NCI-H748 (cell line): ENCODE results near the gene MSH3.
A peak's percentile ranks its signal among the peaks of the same experiment; 100 is the strongest.
"Not testable (repeated sequence)": the region's sequence is repeated elsewhere in the genome, so short reads cannot be mapped to it uniquely, and the experiment has no call there.

Experiments
- DNase-seq: peaks from one replicate; lab custom pipeline; 2025; ENCODE audit not compliant: unreplicated experiment; lab: John Stamatoyannopoulos, UW

The MSH3 gene

DNA sequence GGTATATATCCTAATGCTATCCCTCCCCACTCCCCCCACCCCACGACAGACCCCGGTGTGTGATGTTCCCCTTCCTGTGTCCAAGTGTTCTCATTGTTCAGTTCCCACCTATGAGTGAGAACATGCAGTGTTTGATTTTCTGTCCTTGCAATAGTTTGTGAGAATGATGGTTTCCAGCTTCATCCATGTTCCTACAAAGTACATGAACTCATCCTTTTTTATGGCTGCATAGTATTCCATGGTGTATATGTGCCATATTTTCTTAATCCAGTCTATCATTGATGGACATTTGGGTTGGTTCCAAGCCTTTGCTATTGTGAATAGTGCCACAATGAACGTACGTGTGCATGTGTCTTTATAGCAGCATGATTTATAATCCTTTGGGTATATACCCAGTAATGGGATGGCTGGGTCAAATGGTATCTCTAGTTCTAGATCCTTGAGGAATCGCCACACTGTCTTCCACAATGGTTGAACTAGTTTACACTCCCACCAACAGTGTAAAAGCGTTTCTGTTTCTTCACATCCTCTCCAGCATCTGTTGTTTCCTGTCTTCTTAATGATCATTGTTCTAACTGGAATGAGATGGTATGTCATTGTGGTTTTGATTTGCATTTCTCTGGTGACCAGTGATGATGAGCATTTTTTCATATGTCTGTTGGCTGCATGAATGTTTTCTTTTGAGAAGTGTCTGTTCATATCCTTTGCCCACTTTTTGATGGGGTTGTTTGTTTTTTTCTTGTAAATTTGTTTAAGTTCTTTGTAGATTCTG is 186.8 kb downstream of the MSH3 start:
- DNase-seq, result not testable (repeated sequence)

DNA sequence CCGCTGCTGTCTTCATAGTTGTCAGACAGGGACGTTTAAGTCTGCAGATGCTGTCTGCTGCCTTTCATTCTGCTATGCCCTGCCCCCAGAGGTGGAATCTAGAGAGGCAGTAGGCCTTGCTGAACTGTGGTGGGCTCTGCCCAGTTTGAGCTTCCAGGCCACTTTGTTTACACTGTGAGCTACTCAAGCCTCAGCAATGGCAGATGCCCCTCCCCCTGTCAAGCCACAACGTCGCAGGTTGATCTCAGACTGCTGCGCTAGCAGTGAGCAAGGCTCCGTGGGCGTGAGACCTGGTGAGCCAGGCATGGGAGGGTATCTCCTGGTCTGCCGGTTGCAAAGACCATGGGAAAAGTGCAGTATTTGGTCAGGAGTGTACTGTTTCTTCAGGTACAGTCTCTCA is 192.0 kb downstream of the MSH3 start:
- not testable (repeated sequence) for DNase-seq

DNA sequence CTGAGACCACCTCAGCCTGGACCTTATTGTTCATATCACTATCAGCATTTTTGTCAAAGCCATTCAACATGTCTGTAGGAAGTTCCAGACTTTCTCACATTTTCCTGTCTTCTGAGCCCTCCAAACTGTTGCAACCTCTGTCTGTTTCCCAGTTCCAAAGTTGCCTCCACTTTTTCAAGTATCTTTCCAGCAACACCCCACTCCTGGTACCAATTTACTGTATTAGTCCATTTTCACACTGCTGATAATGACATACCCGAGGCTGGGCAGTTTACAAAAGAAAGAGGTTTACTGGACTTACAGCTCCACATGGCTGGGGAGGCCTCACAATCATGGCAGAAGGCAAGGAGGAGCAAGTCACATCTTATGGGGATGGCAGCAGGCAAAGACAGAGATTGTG is 195.7 kb downstream of the MSH3 start:
- DNase-seq, result not testable (repeated sequence)

DNA sequence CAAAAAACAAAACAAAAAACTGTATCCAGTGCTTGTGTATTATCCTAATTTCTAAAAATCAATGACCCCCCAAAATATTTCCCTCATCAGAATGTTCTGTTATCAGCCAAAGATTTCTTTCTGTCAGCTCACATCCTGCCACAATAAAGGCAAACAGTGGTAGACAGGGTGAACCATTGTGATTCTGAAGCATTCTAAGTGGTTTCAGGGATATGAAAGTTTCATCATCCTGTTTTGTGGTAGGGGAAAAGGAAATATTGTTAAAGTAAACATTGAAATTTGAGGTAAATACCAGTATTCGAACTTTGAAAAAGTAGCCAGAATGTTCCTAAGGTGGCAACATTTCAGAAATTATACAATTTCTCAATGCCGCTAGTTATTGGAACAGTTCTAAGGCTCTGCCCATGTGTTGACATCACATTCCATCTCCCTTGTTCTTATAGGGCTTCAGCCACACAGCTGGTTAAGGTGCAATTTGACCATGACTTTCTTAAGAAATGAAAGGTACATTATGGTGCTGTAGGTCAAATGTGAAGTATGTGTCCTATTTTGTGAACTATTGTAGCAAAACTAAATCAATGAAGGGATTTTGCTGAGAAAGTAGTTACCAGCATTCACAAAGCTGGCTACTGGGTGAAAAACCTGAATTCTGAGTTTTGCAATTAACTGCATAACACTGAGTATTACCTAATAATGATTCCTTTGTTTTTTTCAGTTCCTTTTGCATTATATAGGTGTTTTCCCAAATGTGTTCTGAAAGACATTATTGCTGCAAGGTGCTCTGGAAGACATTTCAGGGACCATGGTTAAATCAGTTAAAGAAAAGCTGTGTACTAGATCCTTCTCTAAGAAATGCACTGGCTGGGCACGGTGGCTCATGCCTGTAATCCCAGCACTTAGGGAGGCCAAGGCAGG is 198.1 kb downstream of the MSH3 start:
- no peak for DNase-seq

DNA sequence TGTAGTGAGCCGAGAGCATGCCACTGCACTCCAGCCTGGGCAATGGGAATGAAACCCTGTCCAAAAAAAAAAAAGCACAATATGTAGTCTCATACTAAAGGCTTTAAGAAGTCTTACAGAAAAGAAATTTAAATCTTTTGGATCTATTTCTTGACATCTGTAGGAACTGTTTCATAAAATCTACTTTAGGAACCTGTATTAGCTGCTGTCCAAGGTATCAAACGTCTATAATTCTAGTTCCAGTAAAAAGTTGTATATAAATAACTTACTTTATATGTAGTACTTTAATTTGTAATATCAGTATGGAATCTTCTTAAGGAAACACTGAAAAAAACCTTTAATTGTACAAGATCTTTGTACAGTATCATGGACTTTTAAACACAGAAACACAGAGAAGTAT is 199.0 kb downstream of the MSH3 start:
- DNase-seq, result no peak

DNA sequence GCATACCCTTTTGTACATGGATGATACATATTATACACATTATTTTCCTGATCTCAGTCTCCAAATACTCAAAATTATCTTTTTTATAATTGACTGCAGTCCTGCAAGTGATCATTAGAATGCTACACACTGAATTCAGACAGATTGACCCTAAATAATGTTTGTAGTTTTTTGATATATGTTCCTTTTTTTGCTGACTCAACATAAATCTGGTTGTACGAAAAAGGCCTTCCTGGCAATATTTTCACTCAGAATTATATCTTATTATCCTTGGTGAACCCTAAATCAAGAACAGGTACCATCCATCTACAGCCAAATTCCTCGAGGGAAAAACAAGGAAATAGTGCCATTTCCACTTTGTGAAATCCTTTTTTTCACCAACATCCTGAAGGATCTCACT is 200.1 kb downstream of the MSH3 start:
- DNase-seq, result no peak

DNA sequence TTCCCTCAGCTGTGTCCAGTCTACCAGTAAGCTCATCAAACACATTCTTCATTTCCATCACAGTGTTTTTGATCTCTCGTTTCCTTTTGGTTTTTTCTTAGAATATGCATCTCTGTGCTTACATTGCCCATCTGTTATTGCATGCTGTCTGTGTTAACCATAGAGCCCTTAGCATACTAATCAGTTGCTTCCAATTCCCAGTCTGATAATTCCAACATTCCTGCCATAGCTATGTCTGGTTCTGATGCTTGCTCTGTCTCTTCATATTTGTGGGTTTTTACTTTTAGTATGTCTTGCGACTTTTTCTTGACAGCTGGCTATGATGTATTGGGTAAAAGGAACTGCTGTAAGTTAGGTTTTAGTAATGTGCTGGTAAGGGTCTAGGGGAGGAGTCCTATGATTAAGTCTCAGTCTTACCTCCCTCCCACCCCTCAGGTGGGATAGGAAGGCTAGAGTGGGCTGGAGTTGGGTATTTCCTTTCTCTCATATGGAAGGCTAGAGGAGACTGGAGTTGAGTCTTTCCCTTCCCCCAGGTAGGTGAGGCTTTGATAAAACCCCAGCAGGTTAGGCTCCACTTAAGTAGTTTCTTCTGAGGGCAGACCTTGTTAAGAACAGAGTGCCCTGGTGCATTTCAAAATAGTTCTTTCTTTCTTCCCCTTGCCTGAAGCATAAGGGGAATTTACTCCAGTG is 206.6 kb downstream of the MSH3 start:
- no peak for DNase-seq

DNA sequence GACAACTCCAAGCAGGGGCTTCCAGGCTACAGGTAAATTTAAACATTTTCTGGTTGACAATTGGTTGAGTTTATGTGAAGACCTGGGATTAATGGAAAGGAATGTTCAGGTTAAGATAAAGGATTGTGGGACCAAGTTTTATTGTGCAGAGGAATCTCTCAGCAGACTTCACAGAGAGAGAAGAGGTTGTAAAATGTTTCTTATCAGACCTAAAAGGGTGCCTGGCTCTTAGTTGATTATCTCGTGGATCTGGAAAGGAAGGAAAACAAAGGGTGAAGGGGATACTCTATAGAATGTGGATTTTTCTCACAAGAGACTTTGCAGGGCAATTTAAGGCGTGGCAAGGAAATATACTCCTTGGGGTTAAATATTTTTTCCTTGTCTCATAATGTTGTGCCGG is 209.3 kb downstream of the MSH3 start:
- DNase-seq, result no peak

DNA sequence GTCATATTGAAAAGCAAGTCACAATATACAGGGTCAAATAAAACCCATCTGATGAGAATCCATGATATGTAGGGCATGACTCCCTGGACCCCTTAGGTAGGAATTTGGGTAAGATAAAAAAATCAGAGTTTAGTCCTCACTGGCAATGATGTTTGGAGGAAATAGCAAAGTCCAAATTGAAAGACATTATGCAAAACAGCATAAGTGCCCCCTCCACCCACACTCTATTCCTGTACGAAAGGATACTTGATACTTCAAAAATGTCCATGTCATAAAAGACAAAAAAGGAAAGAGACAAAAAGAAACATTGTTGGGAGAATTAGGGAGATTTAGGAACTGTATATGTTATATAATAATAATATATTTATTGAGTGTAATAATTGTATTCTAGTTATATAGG is 209.7 kb downstream of the MSH3 start:
- DNase-seq, result no peak

DNA sequence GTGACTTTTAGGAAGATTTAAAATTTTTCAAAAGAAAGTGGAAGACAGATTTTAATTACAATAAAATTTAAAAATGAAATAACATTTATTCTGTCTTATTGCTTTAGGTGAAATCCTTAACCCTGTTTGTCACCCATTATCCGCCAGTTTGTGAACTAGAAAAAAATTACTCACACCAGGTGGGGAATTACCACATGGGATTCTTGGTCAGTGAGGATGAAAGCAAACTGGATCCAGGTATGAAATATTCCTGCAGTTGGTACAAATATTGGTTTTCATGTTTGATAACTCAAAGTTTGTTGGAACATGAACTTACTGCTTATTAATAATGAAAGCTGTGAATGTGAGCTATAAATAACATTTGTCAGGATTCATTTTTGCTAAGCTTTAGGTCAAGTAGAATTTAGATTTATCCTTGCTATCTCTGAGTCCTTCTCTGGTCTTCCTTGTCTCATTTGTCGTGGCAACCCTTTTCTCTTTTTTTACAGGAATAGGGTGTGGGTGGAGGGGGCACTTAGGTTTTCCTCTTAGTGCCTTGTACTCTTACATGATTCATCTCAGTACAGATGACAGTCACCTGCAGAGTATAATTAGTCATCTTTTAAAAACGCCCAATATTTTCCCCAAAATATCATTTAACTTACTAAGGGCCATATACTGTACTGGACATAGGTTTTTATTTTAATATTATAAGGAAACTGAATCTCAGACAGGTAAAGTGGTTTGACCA is 210.4 kb downstream of the MSH3 start:
- DNase-seq, result no peak

DNA sequence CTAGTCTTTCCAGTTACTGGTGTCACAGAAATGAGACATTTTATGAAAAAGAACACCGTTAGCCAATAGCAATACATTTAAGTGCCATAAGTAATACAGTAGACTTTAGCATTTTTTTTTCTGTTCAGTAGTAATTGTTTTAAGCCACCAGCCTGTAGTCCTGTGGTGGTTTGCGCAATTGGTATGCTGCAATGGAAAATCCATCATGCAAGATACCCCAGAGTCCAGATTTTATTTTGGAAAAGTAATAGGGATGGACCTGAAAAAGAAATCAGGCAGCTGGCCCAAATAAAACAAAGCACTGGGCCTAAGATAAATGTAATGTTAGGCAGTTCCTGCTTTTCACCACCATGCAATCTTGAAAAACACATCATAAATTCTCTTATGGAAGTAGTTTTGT is 211.1 kb downstream of the MSH3 start:
- no peak for DNase-seq

DNA sequence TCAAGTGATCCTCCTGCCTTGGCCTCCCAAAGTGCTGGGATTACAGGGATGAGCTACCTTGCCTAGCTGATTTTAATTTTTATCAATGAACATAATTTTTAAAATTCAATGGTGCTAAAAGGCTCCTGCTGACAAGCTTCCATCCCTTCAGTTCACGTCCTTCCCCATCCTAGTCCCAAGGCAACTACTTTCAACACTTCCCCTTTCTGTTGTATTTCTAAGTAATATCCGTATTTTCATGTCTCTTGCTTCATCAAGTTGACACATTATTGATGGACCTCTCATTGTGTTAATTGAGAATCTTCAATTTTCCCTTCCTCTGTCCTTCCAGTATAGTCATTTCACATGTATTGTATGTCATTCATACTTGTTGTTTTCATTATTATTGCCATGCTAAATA is 211.9 kb downstream of the MSH3 start:
- no peak for DNase-seq

DNA sequence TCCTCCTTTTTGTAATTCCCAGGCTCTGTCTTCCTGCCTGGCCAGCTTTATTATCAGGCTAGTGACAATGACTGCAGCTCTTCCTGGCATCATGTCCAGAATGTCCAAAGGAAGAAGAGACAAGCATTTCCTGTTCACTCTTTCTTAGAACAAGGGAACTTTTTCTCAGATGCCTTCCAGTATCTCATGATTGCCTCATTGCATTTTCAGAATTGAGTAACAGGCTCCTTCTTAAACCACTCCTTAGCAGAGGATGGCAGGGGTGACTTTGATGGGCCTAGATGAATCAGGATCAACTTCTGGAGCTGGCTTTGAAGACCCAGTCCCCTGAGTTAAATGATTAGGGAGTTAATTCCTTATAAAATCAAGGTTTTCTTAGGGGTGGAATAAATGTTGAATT is 212.8 kb downstream of the MSH3 start:
- no peak for DNase-seq

DNA sequence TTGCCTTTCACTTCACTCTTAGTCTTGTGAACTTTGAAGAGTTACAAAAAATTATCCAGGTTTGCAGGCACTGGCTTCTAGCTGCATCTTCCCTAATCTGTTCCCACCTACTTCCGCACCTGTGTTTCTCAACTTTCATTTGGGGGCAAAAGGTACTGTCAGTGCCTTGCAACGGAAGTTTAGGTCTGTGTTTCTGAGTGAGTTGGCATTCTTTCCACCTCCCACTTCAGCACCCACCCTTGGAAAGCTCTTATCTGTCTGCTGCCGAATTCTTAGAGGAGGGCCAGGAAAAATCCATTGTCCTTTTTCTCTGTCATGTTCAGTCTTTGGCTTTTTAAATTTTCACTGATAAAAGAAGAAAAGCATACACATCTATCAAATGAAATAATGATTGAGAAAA is 216.0 kb downstream of the MSH3 start:
- no peak for DNase-seq

DNA sequence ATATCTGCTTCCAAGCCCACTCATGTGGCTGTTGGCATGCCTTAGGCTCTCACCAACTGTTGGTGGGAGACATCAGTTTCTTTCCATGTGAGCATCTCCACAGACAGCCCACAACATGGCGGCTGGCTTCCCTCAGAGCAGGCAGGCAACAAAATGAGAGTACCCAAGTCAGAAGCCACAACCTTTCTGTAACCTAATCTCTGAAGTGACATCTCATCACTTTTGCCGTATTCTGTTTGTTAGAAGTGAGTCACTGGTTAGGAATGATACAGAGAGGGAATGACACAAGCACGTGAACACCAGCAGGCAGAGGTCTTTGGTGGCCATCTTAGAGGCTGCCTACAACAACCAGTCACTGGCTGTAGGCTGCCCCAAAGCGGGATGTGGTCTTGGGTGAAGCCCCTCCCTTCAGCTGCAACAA is 217.1 kb downstream of the MSH3 start:
- no peak for DNase-seq

DNA sequence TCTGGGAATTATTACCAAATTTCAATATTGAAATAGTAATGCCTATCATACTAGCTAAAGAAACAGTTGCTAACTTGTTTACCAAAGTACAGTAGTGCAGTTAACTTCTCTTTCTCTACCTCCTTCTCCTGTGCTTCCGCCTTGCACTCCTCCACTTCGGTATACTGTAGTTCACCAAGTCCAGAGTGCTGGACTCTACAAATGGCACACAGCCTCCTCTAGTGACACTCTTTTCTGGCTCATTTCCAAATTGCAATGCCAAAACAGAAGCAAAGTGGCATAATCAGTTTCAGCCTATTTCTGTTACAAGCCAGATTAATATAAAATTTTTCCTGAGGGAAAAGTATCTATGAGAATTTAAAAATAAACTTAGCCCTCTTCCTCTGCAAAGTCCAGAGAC is 219.7 kb downstream of the MSH3 start:
- peak; percentile 11 for DNase-seq

DNA sequence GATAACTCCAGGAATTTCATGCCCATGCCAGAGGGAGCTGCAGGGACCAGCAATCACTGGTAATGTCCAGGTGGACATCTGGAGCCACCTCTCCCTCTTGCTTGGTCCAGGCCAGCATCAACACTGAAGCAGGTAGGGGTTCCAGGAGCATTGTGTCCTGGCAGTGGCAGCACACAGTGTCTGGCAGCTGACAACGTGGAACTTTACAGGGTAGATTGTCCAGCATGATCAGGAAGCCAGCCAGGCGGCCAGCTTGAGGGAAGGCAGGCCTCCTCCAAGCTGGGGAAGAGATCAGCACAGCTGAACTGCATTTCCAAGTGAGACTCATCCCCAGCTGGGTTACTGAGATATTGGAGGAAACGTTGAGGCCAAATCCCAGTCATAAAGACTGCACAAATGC is 223.1 kb downstream of the MSH3 start:
- DNase-seq, result no peak

DNA sequence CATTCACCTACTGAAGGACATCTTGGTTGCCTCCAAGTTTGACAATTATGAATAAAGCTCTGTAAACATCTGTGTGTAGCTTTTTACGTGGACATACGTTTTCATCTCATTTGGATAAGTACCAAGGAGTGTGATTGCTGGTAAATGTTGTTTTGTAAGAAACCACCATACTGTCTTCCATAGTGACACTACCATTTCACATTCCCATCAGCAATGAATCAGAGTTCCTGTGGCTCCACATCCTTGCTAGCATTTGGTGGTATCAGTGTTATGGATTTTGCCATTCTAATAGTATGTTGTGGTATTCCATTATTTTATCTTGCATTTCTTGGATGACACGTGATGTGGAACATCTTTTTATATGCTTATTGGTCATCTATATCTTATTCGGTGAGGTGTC is 227.3 kb downstream of the MSH3 start:
- DNase-seq, result no peak

DNA sequence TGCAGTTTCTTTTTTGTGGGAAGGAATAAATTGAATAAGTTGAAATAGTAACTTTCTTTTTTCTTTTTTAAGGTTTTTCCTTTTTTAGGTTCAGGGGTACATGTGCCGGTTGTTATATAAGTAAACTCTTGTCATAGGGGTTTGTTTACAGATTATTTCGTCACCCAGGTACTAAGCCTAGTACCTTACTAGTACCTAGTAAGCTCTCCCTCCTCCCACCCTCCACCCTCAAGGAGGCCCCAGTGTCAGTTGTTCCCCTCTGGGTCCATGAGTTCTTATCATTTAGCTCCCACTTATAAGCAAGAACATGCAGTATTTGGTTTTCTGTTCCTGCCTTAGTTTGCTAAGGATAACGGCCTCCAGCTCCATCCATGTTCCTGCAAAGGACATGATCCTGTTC is 228.9 kb downstream of the MSH3 start:
- DNase-seq, result not testable (repeated sequence)

DNA sequence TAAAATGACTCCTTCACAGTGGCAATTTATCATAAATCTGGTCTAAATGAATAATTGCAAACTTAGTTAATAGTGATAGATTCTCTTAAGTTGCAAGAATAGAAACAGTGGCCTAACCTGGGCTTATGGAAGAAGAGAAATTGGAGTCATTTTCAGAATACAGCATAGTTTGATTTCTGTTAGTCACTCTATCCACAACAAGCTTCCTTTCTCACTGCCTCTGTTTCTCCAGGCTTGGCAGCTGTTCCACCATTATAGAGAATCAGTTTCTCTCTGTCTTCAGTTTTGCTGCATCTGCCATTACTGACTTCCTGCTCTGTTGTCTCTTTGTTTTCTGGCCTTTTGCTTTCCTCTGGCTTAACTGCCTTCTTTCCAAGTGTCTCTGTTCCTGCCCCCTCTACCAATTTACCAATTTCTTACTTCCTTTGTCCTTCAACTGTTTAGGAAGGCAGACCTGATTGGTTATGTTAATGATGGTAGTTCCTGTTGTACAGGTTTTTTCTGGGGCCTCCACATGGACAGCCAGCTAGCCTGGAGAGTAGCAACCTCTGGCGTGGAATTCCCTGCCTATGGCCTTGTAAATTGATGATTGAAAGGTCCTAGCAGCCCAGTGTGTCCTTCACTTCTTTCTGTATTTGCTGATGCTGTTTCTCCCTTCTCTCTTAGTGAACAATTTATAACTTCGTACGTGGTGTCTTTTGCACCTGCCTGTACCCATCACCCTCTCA is 229.8 kb downstream of the MSH3 start:
- DNase-seq, result no peak
